Measurements from ENCODE around the gene HEY2. TPM values are rescaled to one million over a fixed set of nuclear protein-coding genes. Genes with fewer than 3 reads are reported as not detected.

HEY2 gene
- total and polyA plus RNA-seq, 7 donors = 4.2 to 80.5 (median 5.5) TPM

GRCh38 chr6:125808060-125808459 lies 58.6 kb downstream of the HEY2 start:
- H3K27ac ChIP-seq = no peak overlapping the region
- DNase-seq (no peak), ATAC-seq (no peak)
- no peaks in the 10 kb centered on the region for H3K36me3 ChIP-seq (ENCODE audit: insufficient read depth in 1 of 2, low read depth in 1 of 2)
- no peaks in the 10 kb centered on the region for H3K9me3 ChIP-seq
- intact Hi-C loops (cut with DNase I) = no loop called here
- H3K27me3 ChIP-seq (ENCODE audit: insufficient read depth in 3 of 3, low read length in 2 of 3) = no peaks in the 10 kb centered on the region
- H3K4me3 ChIP-seq = no peak overlapping the region
- no peaks in the 10 kb centered on the region for H3K4me1 ChIP-seq
- TF ChIP-seq CTCF (IDR thresholded peaks at IDR 0.05) = no peak
- 72 to 81% (median 77%) methylated on average over 4 of the region's 4 CpGs for WGBS, 3 donors

- DNase-seq (no peak), ATAC-seq (no peak)
- intact Hi-C loops (cut with DNase I) = no loop called here
- no peaks in the 10 kb centered on the region for H3K27me3 ChIP-seq (ENCODE audit: insufficient read depth in 3 of 3, low read length in 2 of 3)
- H3K4me3 ChIP-seq = no peak overlapping the region
- no peaks in the 10 kb centered on the region for H3K36me3 ChIP-seq (ENCODE audit: insufficient read depth in 1 of 2, low read depth in 1 of 2)
- H3K4me1 ChIP-seq = no peaks in the 10 kb centered on the region
- no peak for TF ChIP-seq CTCF (IDR thresholded peaks at IDR 0.05)
- H3K27ac ChIP-seq = no peak overlapping the region
- H3K9me3 ChIP-seq = no peaks in the 10 kb centered on the region
Observed at GRCh38 chr6:125808591-125808990, 59.2 kb downstream of the HEY2 start.

GRCh38 chr6:125809570-125810170 lies 60.2 kb downstream of the HEY2 start:
- ATAC-seq (no peak), DNase-seq (no peak)
- H3K9me3 ChIP-seq = no peaks in the 10 kb centered on the region
- 69 to 73% (median 71%) methylated on average over 3 of the region's 3 CpGs for WGBS, 3 donors
- H3K27ac ChIP-seq = no peak overlapping the region
- intact Hi-C loops (cut with DNase I) = no loop called here
- no peaks in the 10 kb centered on the region for H3K4me1 ChIP-seq
- TF ChIP-seq CTCF (IDR thresholded peaks at IDR 0.05) = no peak
- no peaks in the 10 kb centered on the region for H3K27me3 ChIP-seq (ENCODE audit: insufficient read depth in 3 of 3, low read length in 2 of 3)
- H3K4me3 ChIP-seq = no peak overlapping the region
- H3K36me3 ChIP-seq (ENCODE audit: insufficient read depth in 1 of 2, low read depth in 1 of 2) = no peaks in the 10 kb centered on the region

GRCh38 chr6:125810445-125810844 lies 61.0 kb downstream of the HEY2 start:
- Histone ChIP-seq H3K27ac (no peak overlapping the region), H3K36me3 (ENCODE audit: insufficient read depth in 1 of 2, low read depth in 1 of 2) (no peaks in the 10 kb centered on the region), H3K9me3 (no peaks in the 10 kb centered on the region), H3K4me3 (no peak overlapping the region), H3K27me3 (ENCODE audit: insufficient read depth in 3 of 3, low read length in 2 of 3) (no peaks in the 10 kb centered on the region), H3K4me1 (no peaks in the 10 kb centered on the region)
- DNase-seq = no peak
- no peak for TF ChIP-seq CTCF (IDR thresholded peaks at IDR 0.05)
- WGBS, 3 donors = 78 to 87% (median 85%) methylated on average over 1 of the region's 1 CpG
- no peak for ATAC-seq
- intact Hi-C loops (cut with DNase I) = no loop called here

Other genes starting within 250 kb of the HEY2 start
- 10 to 100 TPM in 3 of 4 donors, 1 to 10 TPM in 1; 8.2 to 22.5 (median 13.2) TPM for gene NCOA7, start 41.3 kb downstream of the HEY2 start, total RNA-seq
- 1 to 10 TPM; 3.1 to 7.4 (median 5.6) TPM for gene NCOA7, start 41.3 kb downstream of the HEY2 start, polyA plus RNA-seq
- 10 to 100 TPM; 55.2 to 79.9 (median 59.5) TPM for gene HINT3, start 207.1 kb downstream of the HEY2 start, total RNA-seq
- gene HINT3, start 207.1 kb downstream of the HEY2 start, polyA plus RNA-seq = 10 to 100 TPM; 24.0 to 79.4 (median 40.8) TPM
- gene TRMT11, start 236.9 kb downstream of the HEY2 start, total RNA-seq = 1 to 10 TPM; 7.1 to 9.3 (median 8.6) TPM
- 1 to 10 TPM; 4.1 to 7.8 (median 6.2) TPM for gene TRMT11, start 236.9 kb downstream of the HEY2 start, polyA plus RNA-seq

All from psoas muscle (tissue), 8 donors.